NCI-H2196 treated with DMSO at 0.1 percent for 48 hours (cell line): ENCODE measurements around the gene FAM174B.

Source experiments
- DNase-seq: peaks from one replicate; lab custom pipeline; 2025; ENCODE audit not compliant: unreplicated experiment; lab: John Stamatoyannopoulos, UW

FAM174B gene

GRCh38 chr15:92602267-92602593 is 53.3 kb downstream of the FAM174B start:
- no peak for DNase-seq

DNA sequence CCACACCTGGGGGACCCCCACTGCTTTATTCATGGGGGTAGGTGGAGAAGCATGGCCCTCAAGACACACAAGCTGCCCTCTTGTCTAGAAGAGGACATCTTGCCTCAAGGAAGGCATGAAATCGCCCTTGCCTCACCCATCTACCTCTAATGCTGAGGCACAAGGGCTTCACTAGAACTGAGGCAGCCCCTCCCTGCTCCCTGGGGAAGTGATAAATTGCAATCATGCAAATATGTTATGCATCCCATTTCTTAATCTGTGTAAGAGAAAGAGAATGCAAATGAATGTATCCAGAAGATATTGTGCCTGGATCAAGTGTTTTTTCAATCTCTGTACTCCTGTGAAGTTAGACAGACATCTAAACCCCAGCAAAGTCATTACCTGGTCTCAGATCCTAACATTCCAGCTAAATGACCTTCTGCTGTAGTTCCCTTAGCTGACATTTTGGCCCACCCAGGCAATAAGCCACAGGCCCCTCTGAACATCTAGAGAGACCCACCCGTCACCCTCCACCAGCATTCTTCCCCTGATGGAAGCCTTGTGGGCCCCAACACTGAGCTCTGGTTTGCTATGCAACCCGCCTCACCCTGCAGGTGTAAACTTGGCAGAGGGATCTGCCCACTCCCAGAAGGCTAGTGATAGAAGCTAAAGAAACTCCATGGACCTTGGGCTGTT is 53.8 kb downstream of the FAM174B start:
- DNase-seq: no peak

DNA sequence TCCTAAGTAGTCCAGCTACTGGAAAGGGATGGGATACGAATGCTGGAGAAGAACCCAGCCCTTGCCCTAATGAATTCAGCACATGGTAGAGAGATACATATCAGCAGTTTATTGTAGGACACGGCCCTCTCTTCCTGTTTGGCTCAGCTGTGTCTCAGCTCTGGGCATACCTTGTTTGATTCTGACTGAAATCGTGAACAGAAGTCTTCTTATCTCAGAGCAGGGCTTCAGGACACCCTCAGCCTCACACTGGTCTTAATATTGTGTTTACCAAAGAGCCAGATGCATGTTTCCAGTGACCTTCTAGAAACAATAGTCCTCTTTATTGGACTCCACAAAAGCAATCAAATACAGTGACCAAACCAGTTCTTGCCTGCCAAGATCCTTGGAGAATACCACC is 54.7 kb downstream of the FAM174B start:
- no peak for DNase-seq

DNA sequence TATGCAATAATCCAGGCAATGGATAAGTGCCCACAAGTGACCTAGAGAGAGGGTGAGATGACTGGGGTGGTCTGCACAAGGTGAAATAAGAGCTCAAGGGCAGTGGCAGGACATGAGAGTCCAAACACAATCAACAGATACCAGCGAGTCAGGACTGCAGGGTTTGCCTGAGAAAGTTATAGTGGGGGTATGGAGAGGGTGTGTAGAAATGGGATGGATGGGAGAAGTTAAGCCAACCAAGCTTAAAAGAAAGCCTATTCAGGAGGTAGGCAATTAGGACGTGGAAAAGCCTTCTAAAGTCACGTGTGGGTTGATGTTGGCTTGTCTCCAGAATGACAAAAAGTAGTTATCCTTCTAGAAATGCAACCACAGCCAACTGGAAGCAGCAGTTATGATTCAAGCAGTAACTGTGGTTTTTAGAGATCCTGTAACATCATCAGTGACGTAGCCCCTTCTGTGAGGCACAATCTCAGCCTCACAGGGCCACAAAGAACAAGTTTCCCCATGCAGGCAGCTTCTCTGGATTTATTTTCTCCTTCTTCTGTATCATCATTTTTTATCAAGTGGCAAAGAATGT is 56.1 kb downstream of the FAM174B start:
- DNase-seq: no peak

DNA sequence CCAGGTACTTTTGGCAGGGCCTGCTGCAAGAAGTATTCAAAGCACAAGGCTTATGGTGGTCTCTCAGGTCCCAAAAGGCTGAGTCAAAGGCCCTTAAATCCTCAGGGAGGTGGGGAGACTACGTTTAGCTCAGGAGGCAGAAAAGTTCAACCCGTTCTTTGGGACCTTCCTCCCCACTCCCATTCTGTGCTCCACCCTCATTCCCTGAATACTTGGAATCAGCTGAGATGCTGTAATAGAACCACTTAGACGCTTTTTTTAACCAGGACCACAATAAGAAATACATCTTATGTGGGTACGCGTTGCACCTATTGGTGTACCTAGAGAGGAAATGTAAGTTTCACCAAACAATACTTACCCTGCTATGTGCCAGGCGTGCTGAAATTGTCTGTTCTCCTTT is 58.0 kb downstream of the FAM174B start:
- DNase-seq: no peak

- no peak for DNase-seq
Measured at GRCh38 chr15:92596623-92597022, 59.0 kb downstream of the FAM174B start.

DNA sequence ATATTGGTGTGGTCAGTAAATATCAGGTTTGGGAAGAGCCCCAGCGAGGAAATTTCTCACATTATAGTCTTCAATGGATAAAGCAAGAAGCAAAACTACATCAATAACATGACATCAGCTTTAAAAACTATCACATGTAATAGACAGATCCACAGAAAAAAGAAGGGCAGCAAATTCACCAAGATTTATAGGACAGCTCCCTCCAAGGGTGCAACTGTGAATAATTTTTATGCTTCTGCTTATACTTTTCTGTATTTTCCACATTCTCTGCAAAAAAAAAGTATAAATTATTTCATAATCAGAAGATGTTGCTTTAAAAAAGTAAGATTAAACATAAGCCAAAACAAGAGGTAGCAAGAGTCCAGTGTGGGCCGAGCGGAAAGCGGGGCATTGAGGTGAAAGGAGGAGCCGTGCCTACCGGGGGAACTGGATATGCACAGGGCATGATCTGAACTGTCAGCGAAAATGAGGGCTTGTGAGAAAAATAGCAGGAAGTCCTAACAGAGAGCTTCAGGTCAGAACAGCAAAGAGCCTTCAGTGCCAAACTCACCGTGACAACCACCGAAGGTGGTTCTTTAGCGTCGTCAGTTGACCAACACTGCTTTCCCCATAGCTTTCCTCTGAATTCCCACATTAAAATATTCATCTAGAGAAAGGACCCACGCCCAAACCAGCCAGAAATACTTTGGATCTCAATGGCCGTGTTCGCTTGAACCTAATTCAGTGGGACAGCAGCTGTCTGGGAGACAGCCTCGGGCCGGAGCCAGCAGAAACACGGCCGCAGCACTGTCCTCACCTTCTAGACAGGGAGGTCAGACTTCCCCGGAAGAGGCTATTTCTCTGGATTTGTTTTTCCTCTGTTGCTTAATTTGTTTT is 59.8 kb downstream of the FAM174B start:
- no peak for DNase-seq

- DNase-seq: no peak
Measured at GRCh38 chr15:92591275-92591674, 64.3 kb downstream of the FAM174B start.

DNA sequence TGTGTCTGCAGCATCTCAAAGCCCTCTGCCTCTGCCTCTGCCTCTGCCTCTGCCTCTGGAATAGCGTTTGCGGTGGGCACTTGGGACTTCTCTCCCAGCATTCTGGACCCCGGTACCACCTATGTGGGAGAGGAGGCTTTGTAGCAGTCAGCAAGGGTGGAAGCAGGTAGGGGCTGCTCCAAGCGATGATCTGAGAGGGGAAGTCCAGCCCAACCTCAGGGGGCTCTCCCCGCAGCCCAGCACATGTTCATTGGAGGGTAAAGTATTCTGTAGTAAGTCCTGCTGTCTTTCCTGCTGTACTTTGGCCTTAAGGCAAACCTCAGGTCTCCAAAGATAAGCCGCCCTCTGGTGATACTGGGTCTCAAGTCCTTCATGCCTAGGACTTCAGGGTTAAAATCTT is 68.6 kb downstream of the FAM174B start:
- no peak for DNase-seq

DNA sequence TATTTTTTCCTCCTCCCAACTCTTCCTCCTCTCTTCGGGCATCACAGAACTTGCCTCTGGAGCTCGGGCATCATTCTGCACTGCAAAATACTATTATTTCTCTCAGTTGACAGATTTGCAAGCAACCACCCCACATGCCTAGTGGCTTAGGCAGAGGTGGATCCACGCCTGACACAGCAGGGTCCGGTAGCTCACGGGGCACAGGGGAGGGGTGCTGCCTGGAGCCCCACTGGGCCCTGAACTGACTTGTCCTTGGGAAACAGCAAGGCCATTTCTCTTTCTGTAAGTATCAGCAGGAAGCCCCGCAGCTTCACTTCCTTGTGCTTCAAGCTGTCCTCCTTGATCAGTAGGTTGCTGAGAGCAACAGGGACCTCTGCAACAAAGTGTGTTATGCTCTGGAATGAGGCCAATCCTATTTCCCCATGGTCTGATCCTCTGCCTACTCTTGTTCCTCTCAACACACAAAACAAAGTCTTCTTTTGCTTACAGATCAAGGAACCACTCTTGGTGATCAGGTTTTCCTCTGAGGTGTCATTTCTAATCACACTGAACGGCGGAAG is 69.1 kb downstream of the FAM174B start:
- DNase-seq: no peak

DNA sequence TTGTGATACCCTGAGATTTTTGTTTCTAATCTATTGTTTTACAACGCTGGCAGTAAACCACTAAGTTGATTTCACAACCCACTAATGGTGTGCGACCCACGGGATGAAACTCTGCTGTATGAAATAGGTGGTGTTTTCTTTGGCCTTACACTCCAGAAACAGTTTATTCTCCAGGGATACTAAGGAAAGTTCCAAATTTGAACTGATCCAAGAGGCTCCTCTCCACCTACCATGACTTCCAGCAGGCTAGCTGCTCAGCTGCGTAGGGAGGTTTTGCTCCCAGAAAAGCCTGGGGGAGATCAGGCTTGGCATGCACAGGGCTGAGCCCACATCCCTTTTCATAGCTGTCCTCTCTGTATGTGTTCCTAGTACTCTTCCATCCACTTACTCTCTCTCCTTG is 71.5 kb downstream of the FAM174B start:
- no peak for DNase-seq

- no peak for DNase-seq
Measured at GRCh38 chr15:92583096-92584034, 72.2 kb downstream of the FAM174B start.

DNA sequence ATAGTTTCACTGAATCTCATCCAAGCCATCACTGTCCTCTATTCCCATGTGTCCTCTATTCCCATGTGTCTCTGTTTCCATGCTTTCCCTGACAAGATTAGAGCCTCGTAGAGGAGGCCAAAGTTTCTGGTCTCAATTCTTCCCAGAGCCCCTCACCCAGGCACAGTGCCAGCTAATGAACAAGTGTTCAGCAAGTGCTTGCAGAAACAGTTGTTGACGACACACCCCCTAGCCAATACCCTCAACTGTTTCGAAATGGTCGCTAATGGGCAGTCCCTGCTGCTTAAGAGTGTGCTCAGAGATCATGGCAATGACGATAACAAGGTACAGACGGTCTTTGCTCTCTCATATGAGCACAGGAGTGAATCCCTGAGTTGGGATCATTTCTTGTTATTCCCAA is 73.4 kb downstream of the FAM174B start:
- DNase-seq: no peak

DNA sequence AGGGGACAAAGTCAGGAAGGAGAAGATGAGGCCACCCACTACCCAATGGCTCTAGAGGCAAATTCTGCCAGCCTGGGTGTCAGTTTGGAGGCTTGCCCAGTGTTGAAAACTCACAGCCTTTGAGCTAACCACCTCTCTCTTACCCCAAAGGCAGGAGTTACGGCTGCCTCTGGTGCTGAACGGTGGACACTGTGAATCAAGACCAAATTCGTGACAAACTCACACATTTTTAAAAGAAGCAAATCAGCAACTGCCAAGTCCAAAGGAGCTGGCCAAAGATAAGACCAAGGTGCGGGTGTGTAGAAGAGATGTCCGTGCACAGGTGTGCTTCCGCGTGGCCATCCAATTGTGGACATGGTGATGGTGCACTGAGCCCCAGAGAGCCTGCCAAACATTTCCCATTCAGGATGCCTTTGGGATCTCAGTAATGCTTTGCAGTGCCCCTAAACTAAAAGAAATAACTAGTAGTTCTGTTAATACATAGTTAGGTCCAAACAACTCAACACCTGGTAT is 74.6 kb downstream of the FAM174B start:
- no peak for DNase-seq

GRCh38 chr15:92580521-92580920 is 75.1 kb downstream of the FAM174B start:
- DNase-seq: no peak

DNA sequence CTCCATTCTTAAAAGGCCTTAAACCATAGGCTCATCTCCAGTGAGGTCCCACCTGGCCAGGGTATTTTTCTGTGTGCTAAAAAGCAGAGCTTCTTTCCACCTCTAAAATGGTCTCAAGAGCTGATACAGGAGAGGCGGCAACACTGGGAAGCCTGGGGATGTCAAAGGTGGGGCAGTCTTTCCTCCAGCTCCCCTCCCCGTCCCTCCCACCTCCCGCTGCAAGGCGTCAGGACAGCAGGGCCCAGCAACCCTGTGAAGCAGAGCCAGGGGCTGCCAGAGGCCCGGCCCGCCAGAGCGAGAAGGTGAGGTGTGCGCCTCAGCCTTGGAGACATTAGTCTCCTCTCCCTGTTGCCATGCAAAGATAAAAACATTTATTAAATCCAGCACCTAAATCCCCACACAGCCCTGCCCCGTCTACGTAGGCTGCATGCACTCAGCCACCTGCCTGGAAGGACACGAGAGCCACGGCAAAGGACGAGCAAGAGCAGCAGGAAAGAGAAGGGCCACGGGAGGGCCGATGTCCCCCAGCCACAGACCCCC is 75.6 kb downstream of the FAM174B start:
- DNase-seq: no peak

DNA sequence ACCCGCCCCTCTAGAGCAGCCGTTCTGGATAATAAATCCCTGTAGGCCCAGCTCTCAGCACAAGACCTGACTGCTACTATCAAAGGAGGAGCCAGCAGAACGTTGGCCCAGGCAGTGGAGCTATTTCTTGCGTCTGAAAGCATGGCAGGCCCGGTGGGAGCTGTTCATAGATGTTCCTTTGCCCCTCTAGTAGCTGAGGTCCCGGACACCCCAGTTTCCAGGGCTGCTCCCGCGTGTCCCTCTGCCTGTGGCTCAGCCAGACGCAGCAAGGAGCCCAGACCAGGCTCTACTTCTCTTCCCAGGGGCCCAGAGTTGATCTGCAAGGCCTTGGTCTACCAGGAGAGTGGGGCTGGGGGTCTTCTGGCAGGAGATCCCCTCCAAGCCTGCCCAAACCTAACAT is 76.1 kb downstream of the FAM174B start:
- no peak for DNase-seq

DNA sequence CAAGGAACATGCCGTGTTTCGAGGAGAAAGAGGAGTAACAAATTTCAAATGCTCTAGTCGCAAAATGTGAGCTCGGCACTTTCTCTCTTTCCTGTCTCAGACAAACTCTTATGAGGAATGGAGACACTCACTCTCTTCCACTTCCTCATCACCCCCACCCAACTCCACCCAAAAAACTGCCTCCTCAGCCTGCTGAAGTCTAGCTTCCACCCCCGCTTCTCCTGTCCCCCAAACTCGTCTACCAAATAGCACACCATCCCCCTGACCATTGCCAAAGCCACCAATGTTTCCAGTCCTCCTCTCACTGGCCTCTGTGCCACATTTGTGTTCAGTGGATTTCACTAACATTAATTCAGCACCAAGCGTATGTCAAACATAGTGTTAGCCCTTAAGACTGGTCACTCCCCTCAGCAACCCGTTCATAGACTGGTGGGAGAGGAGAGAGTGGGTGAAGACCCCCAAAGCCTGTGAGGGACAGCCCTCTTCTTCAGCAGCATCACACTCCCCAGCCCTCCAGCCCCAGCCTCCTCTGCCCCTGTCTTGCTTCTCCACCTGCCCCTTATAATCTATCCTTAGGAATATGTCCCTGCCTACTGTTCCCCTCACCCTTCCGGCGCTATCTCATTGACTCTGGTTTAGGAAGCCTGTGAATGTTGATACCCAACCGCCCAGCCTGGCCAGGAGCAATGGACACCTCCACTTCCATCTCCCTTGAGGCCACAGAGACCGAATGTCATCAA is 77.3 kb downstream of the FAM174B start:
- DNase-seq: no peak

DNA sequence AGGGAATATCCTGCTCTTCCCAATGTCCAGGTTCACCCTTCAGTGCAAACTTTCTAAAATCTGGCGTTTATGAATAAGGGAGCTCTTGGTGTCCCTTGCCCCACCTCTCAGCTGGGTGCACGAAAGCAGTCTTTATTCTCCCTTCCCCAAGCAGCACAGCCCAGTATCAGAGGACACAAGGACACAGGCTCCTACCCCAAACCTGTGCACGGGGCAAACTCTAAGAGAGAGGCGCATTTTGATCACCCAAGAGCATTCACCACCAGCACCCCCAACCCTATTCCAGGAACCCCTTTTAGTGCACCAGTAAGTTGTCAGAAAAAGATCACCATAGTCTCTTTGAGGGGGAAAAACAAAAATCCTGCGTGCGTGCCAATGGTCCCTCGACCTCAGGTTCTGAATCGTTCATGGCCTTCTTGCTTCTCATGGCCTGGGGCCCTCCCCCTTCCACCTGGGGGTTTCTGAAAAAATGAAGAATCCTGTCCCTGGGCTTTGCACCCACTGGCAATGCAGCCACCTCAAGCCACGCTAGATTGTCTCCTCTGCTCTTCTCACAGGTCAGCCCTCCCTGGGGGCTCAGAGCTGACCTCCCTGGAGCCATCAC is 78.9 kb downstream of the FAM174B start:
- DNase-seq: no peak
